HEK293 (cell line): ENCODE measurements around the gene NDST4.

Experiments
- GFI1B ChIP-seq: fragments of 450-650 bp; formaldehyde crosslinking; IDR thresholded peaks from 2 replicates; pipeline ENCODE4 v1.5.1; 2016; ENCODE audit warnings: missing biosample characterization, missing genetic modification characterization
- PRDM1 ChIP-seq: fragments of 450-650 bp; formaldehyde crosslinking; IDR thresholded peaks from 2 replicates; pipeline ENCODE4; 2016; ENCODE audit warnings: missing biosample characterization, missing genetic modification characterization
- SALL2 ChIP-seq: fragments of 450-650 bp; formaldehyde crosslinking; IDR thresholded peaks from 2 replicates; pipeline ENCODE4 v1.5.0; 2017; ENCODE audit warnings: missing biosample characterization, mild to moderate bottlenecking, missing genetic modification characterization, borderline replicate concordance
- WT1 ChIP-seq: fragments of 450-650 bp; formaldehyde crosslinking; IDR thresholded peaks from 2 replicates; pipeline ENCODE4 v1.5.1; 2016; ENCODE audit warnings: missing biosample characterization, missing genetic modification characterization
- YY2 ChIP-seq: fragments of 450-650 bp; formaldehyde crosslinking; IDR thresholded peaks from 2 replicates; pipeline ENCODE4 v1.5.1; 2016; ENCODE audit warnings: missing biosample characterization, missing genetic modification characterization
- ZBTB17 ChIP-seq: fragments of 450-650 bp; formaldehyde crosslinking; IDR thresholded peaks from 2 replicates; pipeline ENCODE4 v1.5.1; 2016; ENCODE audit warnings: missing biosample characterization, missing genetic modification characterization
- ZBTB26 ChIP-seq: fragments of 450-650 bp; formaldehyde crosslinking; optimal IDR thresholded peaks from 2 replicates; pipeline ENCODE3; 2016; ENCODE audit warnings: missing biosample characterization, mild to moderate bottlenecking, missing genetic modification characterization
- ZFHX2 ChIP-seq: fragments of 450-650 bp; formaldehyde crosslinking; conservative IDR thresholded peaks from 2 replicates; pipeline ENCODE4 v1.5.1; 2016; ENCODE audit warnings: missing biosample characterization, missing genetic modification characterization
- ZFP69B ChIP-seq: fragments of 450-650 bp; formaldehyde crosslinking; IDR thresholded peaks from 2 replicates; pipeline ENCODE4 v1.5.1; 2016; ENCODE audit warnings: missing biosample characterization, missing genetic modification characterization
- ZNF10 ChIP-seq: fragments of 450-650 bp; formaldehyde crosslinking; IDR thresholded peaks from 2 replicates; pipeline ENCODE4 v1.5.1; 2017; ENCODE audit warnings: missing biosample characterization, missing genetic modification characterization
- ZNF140 ChIP-seq: fragments of 450-650 bp; formaldehyde crosslinking; IDR thresholded peaks from 2 replicates; pipeline ENCODE4 v1.5.1; 2016; ENCODE audit warnings: missing biosample characterization, missing genetic modification characterization
- ZNF148 ChIP-seq: fragments of 450-650 bp; formaldehyde crosslinking; IDR thresholded peaks from 2 replicates; pipeline ENCODE4 v1.5.0; 2017; ENCODE audit warnings: missing biosample characterization, missing genetic modification characterization, borderline replicate concordance
- ZNF155 ChIP-seq: fragments of 450-650 bp; formaldehyde crosslinking; IDR thresholded peaks from 2 replicates; pipeline ENCODE4 v1.5.1; 2016; ENCODE audit warnings: missing biosample characterization, missing genetic modification characterization
- ZNF18 ChIP-seq: fragments of 450-650 bp; formaldehyde crosslinking; IDR thresholded peaks from 2 replicates; pipeline ENCODE4 v1.5.1; 2016; ENCODE audit warnings: missing biosample characterization, missing genetic modification characterization
- ZNF501 ChIP-seq: fragments of 450-650 bp; formaldehyde crosslinking; IDR thresholded peaks from 2 replicates; pipeline ENCODE4 v1.5.1; 2016; ENCODE audit warnings: missing biosample characterization, missing genetic modification characterization
- ZNF596 ChIP-seq: fragments of 450-650 bp; IDR thresholded peaks from 2 replicates; pipeline ENCODE4 v1.5.0; 2018; ENCODE audit warnings: missing biosample characterization, mild to moderate bottlenecking, missing genetic modification characterization, moderate library complexity
- ZNF76 ChIP-seq: fragments of 450-650 bp; formaldehyde crosslinking; IDR thresholded peaks from 2 replicates; pipeline ENCODE4; 2016; ENCODE audit warnings: low read depth, missing biosample characterization, missing genetic modification characterization, borderline replicate concordance
- TF ChIP-seq, protein P1 (sequence below): fragments of 450-650 bp; formaldehyde crosslinking; IDR thresholded peaks from 2 replicates; pipeline ENCODE4 v1.5.1; 2016; ENCODE audit warnings: missing biosample characterization, missing genetic modification characterization
- TF ChIP-seq, protein P2 (sequence below): fragments of 450-650 bp; formaldehyde crosslinking; IDR thresholded peaks from 2 replicates; pipeline ENCODE4 v1.5.1; 2017; ENCODE audit warnings: missing biosample characterization, missing genetic modification characterization
- TF ChIP-seq, protein P3 (sequence below): fragments of 450-650 bp; formaldehyde crosslinking; conservative IDR thresholded peaks from 2 replicates; pipeline ENCODE4 v1.5.1; 2016; ENCODE audit warnings: low read depth, missing biosample characterization, missing genetic modification characterization
- TF ChIP-seq, protein P4 (sequence below): fragments of 450-650 bp; formaldehyde crosslinking; IDR thresholded peaks from 2 replicates; pipeline ENCODE4 v1.5.1; 2016; ENCODE audit warnings: missing biosample characterization, missing genetic modification characterization

Gene NDST4

DNA sequence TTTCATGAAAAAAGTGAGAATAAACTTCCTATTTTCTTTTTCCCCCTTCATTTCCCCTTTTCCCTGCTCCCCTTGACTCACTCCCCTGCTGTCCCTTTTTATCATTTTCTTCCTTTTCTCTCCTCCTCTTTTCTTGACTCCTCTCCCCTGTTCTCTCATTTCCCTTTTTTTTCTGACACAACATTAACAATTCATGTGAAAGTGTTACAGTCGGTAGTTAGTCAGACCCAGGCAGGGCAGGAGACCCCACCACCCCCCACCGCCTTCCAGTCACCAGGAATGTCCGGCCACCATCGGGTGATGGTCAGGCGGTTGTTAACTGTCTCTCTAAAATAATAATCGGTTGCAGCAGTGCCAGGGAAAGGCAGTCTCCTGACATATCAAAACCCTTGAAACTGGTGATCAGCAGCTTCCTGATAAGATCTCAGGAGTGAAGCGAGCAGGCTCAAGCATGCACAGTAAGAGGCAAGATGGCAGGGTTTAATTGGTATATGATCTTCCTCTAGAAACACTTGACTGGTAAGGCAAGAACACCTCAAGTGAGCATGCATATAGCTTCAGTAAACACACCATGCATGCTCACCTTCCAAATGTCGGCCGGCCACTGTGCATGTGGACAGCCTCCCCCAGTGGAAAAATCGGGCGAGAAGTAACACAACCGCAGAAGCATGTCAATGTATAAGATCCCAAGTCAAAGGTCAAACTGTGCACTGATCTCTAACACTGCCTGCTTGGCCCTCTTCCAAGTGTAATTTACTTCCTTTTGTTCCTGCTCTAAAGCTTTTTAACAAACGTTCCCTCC, 191.4 kb downstream of the NDST4 start (continued):
- TF ChIP-seq GFI1B (tag by site-specific recombination), result no peak
- no peak; the same call in 1 of the 2 replicates for TF ChIP-seq ZNF501 (tag by site-specific recombination)
- TF ChIP-seq ZNF18, result peak; percentile 61; the same call in 1 of the 2 replicates
- no peak for TF ChIP-seq ZNF76 (tag by site-specific recombination)
- TF ChIP-seq, protein P1, sequence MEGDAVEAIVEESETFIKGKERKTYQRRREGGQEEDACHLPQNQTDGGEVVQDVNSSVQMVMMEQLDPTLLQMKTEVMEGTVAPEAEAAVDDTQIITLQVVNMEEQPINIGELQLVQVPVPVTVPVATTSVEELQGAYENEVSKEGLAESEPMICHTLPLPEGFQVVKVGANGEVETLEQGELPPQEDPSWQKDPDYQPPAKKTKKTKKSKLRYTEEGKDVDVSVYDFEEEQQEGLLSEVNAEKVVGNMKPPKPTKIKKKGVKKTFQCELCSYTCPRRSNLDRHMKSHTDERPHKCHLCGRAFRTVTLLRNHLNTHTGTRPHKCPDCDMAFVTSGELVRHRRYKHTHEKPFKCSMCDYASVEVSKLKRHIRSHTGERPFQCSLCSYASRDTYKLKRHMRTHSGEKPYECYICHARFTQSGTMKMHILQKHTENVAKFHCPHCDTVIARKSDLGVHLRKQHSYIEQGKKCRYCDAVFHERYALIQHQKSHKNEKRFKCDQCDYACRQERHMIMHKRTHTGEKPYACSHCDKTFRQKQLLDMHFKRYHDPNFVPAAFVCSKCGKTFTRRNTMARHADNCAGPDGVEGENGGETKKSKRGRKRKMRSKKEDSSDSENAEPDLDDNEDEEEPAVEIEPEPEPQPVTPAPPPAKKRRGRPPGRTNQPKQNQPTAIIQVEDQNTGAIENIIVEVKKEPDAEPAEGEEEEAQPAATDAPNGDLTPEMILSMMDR (tag by site-specific recombination), result peak; percentile 41
- no peak for TF ChIP-seq ZFP69B (tag by site-specific recombination)
- TF ChIP-seq ZNF140, result no peak
- no peak for TF ChIP-seq SALL2
- TF ChIP-seq ZBTB26, result peak; percentile 14
- TF ChIP-seq ZNF155 (tag by site-specific recombination), result no peak
- peak; percentile 47 for TF ChIP-seq ZBTB17 (tag by site-specific recombination)
- no peak for TF ChIP-seq WT1 (tag by site-specific recombination)
- peak; percentile 97 for TF ChIP-seq PRDM1
- TF ChIP-seq, protein P2, sequence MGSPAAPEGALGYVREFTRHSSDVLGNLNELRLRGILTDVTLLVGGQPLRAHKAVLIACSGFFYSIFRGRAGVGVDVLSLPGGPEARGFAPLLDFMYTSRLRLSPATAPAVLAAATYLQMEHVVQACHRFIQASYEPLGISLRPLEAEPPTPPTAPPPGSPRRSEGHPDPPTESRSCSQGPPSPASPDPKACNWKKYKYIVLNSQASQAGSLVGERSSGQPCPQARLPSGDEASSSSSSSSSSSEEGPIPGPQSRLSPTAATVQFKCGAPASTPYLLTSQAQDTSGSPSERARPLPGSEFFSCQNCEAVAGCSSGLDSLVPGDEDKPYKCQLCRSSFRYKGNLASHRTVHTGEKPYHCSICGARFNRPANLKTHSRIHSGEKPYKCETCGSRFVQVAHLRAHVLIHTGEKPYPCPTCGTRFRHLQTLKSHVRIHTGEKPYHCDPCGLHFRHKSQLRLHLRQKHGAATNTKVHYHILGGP, result no peak
- TF ChIP-seq YY2 (tag by site-specific recombination), result no peak
- TF ChIP-seq ZNF10 (tag by site-specific recombination), result no peak
- TF ChIP-seq ZNF596 (tag by site-specific recombination), result no peak
- TF ChIP-seq ZNF148 (tag by site-specific recombination), result no peak
- TF ChIP-seq, protein P3, sequence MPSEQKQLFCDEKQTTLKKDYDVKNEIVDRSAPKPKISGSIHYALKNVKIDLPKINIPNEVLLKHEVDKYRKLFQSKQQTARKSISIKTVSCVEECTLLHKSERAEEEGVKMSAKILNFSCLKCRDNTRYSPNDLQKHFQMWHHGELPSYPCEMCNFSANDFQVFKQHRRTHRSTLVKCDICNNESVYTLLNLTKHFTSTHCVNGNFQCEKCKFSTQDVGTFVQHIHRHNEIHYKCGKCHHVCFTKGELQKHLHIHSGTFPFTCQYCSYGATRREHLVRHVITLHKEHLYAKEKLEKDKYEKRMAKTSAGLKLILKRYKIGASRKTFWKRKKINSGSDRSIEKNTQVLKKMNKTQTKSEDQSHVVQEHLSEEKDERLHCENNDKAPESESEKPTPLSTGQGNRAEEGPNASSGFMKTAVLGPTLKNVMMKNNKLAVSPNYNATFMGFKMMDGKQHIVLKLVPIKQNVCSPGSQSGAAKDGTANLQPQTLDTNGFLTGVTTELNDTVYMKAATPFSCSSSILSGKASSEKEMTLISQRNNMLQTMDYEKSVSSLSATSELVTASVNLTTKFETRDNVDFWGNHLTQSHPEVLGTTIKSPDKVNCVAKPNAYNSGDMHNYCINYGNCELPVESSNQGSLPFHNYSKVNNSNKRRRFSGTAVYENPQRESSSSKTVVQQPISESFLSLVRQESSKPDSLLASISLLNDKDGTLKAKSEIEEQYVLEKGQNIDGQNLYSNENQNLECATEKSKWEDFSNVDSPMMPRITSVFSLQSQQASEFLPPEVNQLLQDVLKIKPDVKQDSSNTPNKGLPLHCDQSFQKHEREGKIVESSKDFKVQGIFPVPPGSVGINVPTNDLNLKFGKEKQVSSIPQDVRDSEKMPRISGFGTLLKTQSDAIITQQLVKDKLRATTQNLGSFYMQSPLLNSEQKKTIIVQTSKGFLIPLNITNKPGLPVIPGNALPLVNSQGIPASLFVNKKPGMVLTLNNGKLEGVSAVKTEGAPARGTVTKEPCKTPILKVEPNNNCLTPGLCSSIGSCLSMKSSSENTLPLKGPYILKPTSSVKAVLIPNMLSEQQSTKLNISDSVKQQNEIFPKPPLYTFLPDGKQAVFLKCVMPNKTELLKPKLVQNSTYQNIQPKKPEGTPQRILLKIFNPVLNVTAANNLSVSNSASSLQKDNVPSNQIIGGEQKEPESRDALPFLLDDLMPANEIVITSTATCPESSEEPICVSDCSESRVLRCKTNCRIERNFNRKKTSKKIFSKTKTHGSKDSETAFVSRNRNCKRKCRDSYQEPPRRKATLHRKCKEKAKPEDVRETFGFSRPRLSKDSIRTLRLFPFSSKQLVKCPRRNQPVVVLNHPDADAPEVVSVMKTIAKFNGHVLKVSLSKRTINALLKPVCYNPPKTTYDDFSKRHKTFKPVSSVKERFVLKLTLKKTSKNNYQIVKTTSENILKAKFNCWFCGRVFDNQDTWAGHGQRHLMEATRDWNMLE (tag by site-specific recombination), result no peak
- TF ChIP-seq ZFHX2 (tag by site-specific recombination), result no peak
- TF ChIP-seq, protein P4, sequence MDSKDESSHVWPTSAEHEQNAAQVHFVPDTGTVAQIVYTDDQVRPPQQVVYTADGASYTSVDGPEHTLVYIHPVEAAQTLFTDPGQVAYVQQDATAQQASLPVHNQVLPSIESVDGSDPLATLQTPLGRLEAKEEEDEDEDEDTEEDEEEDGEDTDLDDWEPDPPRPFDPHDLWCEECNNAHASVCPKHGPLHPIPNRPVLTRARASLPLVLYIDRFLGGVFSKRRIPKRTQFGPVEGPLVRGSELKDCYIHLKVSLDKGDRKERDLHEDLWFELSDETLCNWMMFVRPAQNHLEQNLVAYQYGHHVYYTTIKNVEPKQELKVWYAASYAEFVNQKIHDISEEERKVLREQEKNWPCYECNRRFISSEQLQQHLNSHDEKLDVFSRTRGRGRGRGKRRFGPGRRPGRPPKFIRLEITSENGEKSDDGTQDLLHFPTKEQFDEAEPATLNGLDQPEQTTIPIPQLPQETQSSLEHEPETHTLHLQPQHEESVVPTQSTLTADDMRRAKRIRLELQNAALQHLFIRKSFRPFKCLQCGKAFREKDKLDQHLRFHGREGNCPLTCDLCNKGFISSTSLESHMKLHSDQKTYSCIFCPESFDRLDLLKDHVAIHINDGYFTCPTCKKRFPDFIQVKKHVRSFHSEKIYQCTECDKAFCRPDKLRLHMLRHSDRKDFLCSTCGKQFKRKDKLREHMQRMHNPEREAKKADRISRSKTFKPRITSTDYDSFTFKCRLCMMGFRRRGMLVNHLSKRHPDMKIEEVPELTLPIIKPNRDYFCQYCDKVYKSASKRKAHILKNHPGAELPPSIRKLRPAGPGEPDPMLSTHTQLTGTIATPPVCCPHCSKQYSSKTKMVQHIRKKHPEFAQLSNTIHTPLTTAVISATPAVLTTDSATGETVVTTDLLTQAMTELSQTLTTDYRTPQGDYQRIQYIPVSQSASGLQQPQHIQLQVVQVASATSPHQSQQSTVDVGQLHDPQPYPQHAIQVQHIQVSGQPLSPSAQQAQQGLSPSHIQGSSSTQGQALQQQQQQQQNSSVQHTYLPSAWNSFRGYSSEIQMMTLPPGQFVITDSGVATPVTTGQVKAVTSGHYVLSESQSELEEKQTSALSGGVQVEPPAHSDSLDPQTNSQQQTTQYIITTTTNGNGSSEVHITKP (tag by site-specific recombination), result peak; percentile 21; the same call in 1 of the 2 replicates
